BE2C (cell line): Measurements from ENCODE around the gene TSPAN9.

Experiments
- DNase-seq: peaks from one replicate; pipeline ENCODE4 v3.0.0-alpha.2; 2020
- H3K27me3 ChIP-seq: fragments of 250-450 bp; sonication (Bioruptor Pico); 2 replicates; pipeline ENCODE4 v1.5.1; 2020; ENCODE audit warnings: mild to moderate bottlenecking
- H3K36me3 ChIP-seq: fragments of 250-450 bp; sonication (Bioruptor Pico); 2 replicates; pipeline ENCODE4 v1.5.1; 2020; ENCODE audit warnings: mild to moderate bottlenecking
- H3K4me1 ChIP-seq: fragments of 250-450 bp; sonication (Bioruptor Pico); 2 replicates; pipeline ENCODE4 v1.5.1; 2020
- H3K4me3 ChIP-seq: 2 replicates; pipeline ENCODE4 v1.5.1; 2011; ENCODE audit warnings: low read depth, low read length
- H3K9me3 ChIP-seq: fragments of 250-450 bp; sonication (Bioruptor Pico); 2 replicates; pipeline ENCODE4 v1.5.1; 2020
- CTCF ChIP-seq: IDR thresholded peaks from 2 replicates; pipeline ENCODE4 v1.5.1; 2012; ENCODE audit warnings: mild to moderate bottlenecking, low read depth, low read length

The TSPAN9 gene

GRCh38 chr12:3098436-3098835 is 21.3 kb downstream of the TSPAN9 start:
- no peak for TF ChIP-seq CTCF
- no peaks in the 10 kb centered on the region for H3K27me3 ChIP-seq
- peaks cover 17% of the 10 kb centered on the region for H3K4me1 ChIP-seq
- no peaks in the 10 kb centered on the region for H3K36me3 ChIP-seq
- DNase-seq: no peak
- no peak overlapping the region; the same call in 1 of the 2 replicates for H3K4me3 ChIP-seq
- H3K9me3 ChIP-seq: no peaks in the 10 kb centered on the region

GRCh38 chr12:3099146-3099545 is 22.0 kb downstream of the TSPAN9 start:
- no peak overlapping the region for H3K4me3 ChIP-seq
- TF ChIP-seq CTCF: no peak
- H3K36me3 ChIP-seq: no peaks in the 10 kb centered on the region
- H3K4me1 ChIP-seq: peaks cover 23% of the 10 kb centered on the region
- DNase-seq: no peak
- no peaks in the 10 kb centered on the region for H3K27me3 ChIP-seq
- no peaks in the 10 kb centered on the region for H3K9me3 ChIP-seq

- H3K9me3 ChIP-seq: no peaks in the 10 kb centered on the region
- no peak for DNase-seq
- H3K27me3 ChIP-seq: no peaks in the 10 kb centered on the region
- H3K4me1 ChIP-seq: peaks cover 41% of the 10 kb centered on the region
- no peak for TF ChIP-seq CTCF
- H3K4me3 ChIP-seq: no peak overlapping the region
- no peaks in the 10 kb centered on the region for H3K36me3 ChIP-seq
These were observed 24.3 kb downstream of the TSPAN9 start for GRCh38 chr12:3101309-3102024.

GRCh38 chr12:3102771-3103410 is 25.7 kb downstream of the TSPAN9 start:
- no peaks in the 10 kb centered on the region for H3K27me3 ChIP-seq
- DNase-seq: no peak
- no peaks in the 10 kb centered on the region for H3K36me3 ChIP-seq
- H3K4me1 ChIP-seq: peaks cover 47% of the 10 kb centered on the region
- no peak overlapping the region for H3K4me3 ChIP-seq
- no peak for TF ChIP-seq CTCF
- H3K9me3 ChIP-seq: no peaks in the 10 kb centered on the region

- no peaks in the 10 kb centered on the region for H3K27me3 ChIP-seq
These were observed 26.6 kb downstream of the TSPAN9 start for GRCh38 chr12:3103806-3104205.

More at GRCh38 chr12:3103806-3104205, 26.6 kb downstream of the TSPAN9 start:
- Histone ChIP-seq H3K4me3 (no peak overlapping the region), H3K9me3 (no peaks in the 10 kb centered on the region), H3K36me3 (no peaks in the 10 kb centered on the region), H3K4me1 (peaks cover 44% of the 10 kb centered on the region)
- TF ChIP-seq CTCF: no peak
- DNase-seq: no peak
